Activated naive CD8-positive, alpha-beta T cell treated with anti-CD3 and anti-CD28 coated beads, Interleukin-2, amount 50 U/mL, for 16 hours (primary cell): ENCODE data around the gene ADARB2.

Experiments used
- DNase-seq: peaks from one replicate; pipeline ENCODE4 v3.0.0-alpha.2; 2020; ENCODE audit warnings: low read depth, low spot score

The ADARB2 gene

DNA sequence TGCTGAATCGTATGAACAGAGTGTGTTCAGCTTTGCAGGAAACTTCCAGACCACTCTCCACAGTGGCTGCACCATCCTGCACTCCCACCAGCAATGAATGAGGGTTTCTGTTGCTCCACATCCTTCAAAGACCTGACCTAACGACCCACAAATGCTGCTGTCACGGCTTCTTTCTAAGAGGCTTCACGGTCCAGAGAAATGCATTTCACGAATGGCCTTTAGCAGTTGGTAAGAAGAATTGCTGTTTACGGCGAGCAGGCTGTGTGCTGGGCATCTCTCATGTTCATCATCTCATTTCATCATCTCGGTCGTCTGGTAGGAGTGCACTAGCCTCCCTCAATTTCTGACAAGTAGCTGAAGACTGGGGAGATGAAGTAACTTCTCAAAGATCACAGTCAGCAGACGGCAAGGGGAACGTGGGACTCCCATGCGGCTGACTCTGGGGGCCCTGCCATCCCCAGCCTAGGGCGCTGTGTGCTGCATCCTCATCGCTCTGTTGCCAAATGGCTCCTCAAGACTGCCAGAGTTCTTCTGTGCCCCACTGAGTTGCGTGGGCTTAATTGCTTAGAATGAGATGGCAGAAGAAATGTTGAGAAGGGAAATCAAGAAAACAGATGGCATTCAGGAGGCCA is 72.9 kb downstream of the ADARB2 start:
- no peak for DNase-seq

- DNase-seq = no peak
Measured at GRCh38 chr10:1663226-1663625, 74.1 kb downstream of the ADARB2 start.

GRCh38 chr10:1662438-1663025 is 74.8 kb downstream of the ADARB2 start:
- no peak for DNase-seq

DNA sequence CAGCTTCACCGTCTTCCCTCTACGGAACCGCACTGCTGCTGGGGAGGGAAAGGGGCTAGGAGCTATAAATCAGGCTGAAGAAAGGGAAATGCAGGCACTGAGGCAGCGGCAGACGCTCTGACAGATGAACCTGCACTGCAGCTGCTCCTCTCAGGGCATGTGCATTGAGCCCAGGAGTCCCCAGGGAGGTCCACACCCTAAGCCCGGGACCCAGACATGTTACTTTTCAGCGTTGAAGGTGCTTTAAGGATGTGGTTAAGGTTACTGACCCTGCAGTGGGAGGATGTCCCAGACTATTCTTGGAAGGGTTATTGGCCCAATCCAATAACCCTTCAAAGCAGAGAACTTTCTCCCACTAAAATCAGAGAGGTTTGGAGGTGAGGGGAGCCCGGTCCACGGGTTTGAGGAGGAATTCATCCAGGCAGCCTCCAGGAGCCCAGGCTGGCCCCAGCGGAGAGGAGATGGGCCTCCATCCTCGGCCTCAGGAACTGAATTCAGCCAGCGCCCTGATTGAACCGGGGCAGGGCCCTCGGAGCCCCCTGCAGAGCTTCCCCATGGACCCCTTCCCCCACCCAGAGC is 75.4 kb downstream of the ADARB2 start:
- no peak for DNase-seq

DNA sequence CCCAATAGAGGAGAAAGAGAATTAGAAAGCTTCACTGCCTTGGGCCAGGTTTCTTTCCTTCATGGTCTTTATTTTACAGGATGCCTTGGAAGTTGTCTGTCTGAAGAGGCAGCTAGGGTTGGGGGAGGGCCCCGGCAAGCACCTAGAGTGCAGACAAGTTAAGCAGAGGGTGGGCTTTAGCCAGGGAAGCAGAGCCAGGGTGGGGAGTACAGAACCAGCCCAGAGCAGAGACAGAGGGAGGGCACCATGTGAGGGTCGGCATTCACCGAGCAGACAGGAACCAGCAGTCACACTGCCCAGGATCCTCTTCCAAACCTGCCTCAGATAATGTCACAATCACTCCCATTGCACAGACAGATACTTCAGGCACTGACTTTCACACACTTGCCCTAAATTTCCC is 75.9 kb downstream of the ADARB2 start:
- DNase-seq = no peak

GRCh38 chr10:1660815-1661214 is 76.5 kb downstream of the ADARB2 start:
- no peak for DNase-seq

GRCh38 chr10:1660386-1660785 is 76.9 kb downstream of the ADARB2 start:
- DNase-seq = no peak

DNA sequence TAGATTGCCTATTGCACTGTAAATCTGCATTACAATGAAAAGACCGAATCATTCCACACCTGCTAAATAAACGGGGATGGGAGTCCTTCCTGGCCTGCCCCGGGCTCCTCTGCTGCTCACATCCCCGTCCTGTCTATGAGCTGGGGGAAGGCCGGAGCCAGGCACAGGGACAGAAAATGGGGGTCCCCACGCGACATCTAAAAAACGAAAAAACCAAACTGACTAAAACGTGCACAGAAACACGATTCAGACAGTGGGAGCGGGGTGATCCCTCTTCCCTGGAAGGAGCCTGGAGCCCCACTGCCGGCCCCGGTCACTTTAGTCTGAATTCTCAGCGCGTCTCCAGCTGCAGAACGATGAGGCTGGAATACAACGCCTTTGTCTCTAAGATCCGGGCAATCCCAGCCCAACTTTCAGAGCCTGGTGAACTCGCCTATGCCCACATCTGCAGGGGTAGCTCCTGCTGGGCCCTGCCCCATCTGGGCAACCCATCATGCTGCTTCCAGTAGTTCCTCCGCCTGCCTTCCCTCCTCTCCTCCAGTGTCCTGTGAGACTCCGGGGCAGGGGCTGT is 78.0 kb downstream of the ADARB2 start:
- DNase-seq = no peak

DNA sequence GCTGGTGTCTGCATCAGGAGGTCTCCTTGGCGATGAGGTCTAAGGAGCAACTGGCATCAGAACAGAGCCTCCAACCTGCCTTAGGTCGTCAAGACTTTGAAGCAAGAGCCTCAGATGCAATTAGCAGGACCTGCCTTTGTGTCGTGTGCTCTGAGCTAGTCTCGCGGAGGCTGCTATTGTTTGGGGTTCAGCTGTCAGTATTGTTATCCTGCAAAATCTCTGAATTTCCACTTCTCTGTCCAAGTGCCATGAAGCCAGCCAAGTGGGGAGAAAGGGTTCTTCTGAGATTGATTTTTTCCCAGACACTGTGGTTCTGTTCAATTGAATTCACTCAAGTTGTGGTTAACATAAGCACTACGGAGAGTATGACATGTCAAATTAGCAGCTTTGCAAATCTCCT is 78.7 kb downstream of the ADARB2 start:
- no peak for DNase-seq

- no peak for DNase-seq
Measured at GRCh38 chr10:1657479-1657878, 79.8 kb downstream of the ADARB2 start.

DNA sequence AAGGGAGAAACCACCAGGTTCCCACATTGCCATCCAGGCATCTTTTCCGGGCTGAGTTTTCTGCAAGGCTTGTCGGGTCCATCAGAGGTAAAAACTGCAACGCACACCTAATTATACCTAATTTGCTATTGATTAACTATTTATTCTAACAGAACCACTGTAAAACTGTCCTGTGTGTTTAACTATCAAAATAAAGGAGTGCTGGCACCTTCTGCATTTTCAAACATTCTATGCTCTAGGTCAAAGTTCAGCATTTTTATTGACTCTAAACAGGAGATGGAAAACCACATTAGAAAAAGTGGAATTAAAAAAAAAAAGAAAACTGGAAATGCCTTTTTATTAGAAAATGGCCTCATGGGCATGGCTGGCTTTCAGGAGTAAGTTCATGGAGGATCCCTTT is 82.0 kb downstream of the ADARB2 start:
- no peak for DNase-seq

- DNase-seq = no peak
Measured at GRCh38 chr10:1654811-1655356, 82.4 kb downstream of the ADARB2 start.

- DNase-seq = no peak
Measured at GRCh38 chr10:1654247-1654646, 83.1 kb downstream of the ADARB2 start.

DNA sequence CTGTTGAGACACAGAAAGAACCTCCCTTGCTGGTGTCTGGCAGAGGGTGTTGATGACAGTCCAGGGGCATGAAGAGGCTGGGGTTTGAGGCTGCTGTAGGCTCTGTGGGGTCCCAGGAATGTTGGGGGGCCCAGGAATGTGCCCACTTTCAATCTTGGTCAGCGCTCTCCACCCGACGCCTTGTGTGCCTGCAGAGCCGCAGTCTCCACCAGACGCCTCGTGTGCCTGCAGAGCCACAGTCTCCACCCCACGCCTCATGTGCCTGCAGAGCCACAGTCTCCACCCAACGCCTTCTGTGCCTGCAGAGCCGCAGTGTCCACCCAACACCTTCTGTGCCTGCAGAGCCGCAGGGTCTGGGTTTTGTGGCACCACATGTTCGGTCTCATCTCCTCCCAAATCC is 84.0 kb downstream of the ADARB2 start:
- DNase-seq = no peak

- no peak for DNase-seq
Measured at GRCh38 chr10:1652151-1652550, 85.2 kb downstream of the ADARB2 start.

DNA sequence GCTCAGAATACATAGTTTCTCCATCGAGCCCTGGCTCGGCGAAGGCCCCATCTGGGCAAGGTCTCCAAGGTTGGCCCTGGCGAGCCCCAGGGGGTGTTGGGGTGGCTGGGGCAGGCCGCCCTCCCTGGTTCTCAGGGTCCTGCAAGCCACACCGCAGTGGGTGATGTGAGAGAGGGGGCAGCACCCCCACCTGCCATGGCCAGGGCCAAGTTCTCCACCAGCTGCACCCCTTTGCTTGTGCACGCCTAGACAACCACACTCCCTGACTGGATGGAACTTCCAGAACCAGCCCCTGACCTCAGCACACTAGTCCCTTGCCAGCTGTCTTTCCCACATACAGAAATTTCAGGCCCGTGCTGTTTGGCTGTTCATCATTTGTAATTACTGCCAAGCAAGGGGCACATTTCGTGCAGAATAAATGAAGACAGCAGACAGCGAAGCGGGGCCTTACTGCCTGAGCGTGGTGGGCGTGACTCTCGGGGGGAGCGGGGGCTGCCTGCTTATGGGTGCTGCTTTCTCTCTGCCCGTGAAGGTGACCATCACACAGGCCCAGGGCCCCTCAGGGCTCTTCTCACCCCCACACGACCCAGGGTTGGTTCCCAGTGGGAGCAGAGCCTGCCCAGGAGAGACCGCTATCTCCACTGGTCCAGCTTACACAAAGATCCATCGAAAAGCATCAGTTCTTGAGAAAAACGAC is 85.9 kb downstream of the ADARB2 start:
- DNase-seq = no peak

GRCh38 chr10:1650542-1651269 is 86.6 kb downstream of the ADARB2 start:
- no peak for DNase-seq

DNA sequence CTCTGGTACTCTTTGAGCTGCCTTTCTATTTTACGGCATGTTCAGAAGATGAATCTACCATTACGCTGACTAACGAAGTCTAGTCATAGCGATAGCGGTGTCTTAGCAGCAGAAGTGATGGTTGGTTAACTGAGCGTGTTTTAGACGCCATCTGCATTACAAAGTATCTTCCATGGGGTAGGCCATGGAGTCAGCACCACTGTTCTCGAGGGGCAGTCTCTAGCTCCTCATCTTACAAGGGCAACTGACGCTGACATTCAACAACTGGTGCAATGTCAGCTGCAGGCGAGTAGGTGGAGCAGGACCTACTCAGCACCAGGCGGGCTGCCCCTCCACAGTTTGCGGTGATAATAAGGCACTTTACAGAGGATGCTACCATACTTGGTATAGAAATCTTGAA is 88.7 kb downstream of the ADARB2 start:
- no peak for DNase-seq

GRCh38 chr10:1646332-1646731 is 91.0 kb downstream of the ADARB2 start:
- DNase-seq = no peak

DNA sequence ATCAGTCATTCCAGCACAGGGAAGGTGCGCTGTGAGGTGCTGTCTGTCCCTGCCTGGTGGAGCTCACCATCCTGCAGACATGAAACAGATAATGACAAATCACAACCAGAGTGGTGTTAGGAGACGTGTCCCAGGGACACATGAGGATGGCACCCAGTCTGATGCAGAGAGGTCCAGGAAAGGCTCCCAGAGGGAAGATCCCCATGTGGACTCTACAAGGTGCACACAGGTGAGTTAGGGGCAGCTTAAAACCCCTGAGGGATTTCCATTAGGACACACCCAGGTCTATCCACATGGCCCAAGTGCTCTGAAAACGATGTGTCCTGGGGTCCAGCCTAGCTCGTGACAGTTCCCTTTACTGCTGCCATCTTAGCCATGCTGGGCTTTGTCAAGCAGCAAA is 91.4 kb downstream of the ADARB2 start:
- no peak for DNase-seq

- no peak for DNase-seq
Measured at GRCh38 chr10:1644191-1644711, 93.1 kb downstream of the ADARB2 start.

DNA sequence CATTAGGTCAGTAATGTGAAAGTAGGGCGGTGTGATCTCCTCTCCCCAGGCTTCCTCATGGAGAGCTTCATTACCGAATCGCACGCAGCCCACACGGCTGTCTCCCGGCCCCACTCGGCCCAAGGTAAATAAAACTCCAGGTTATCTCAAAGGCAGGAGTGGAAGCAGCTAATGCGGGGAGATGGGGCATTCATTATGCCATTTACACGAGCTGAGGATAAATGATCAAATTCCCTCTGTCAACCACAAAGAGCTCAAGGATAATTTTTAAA is 93.5 kb downstream of the ADARB2 start:
- no peak for DNase-seq
